AG04450 (cell line): Measurements from ENCODE around the gene MLX. TPM values are rescaled to one million over a fixed set of nuclear protein-coding genes. Genes with fewer than 3 reads are reported as not detected.

ENCODE experiments used
- CTCF ChIA-PET: fragments of 300-600, 350-600 bp; formaldehyde crosslinking; extraction: SDS; loops from one replicate; lab custom pipeline; 2022; ENCODE audit warnings: antibody characterized with exemption, inconsistent platforms; lab: Charles Lee
- POLR2A ChIA-PET: fragments of 350-600 bp; formaldehyde crosslinking; extraction: SDS; loops from one replicate; lab custom pipeline; 2021; ENCODE audit warnings: antibody characterized with exemption, inconsistent platforms; lab: Yijun Ruan, JAX
- DNase-seq: peaks from one replicate; pipeline ENCODE4 v3.0.0-alpha.2; 2011; ENCODE audit warnings: low read depth, low spot score
- H3K27ac ChIP-seq: one replicate; pipeline ENCODE4 v1.5.1; 2012; ENCODE audit warnings: low read depth, low read length, control low read depth
- H3K27me3 ChIP-seq: one replicate; pipeline ENCODE4 v1.6.0; 2012; ENCODE audit warnings: low read length; ENCODE audit not compliant: control insufficient read depth, insufficient read depth
- H3K4me3 ChIP-seq: 2 replicates; pipeline ENCODE4 v1.5.1; 2011; ENCODE audit warnings: mild to moderate bottlenecking, low read depth, low read length, control low read depth
- H3K9me3 ChIP-seq: 2 replicates; pipeline ENCODE4 v1.5.1; 2012; ENCODE audit warnings: low read length; ENCODE audit not compliant: control insufficient read depth, insufficient read depth
- polyA plus RNA-seq: library from polyadenylated mRNA; depleted of rRNA; stranded (reverse); fragments of >200 nt; gene quantifications from 2 replicates; pipeline ENCODE4 v1.2.3, GENCODE V29; 2011
- TF ChIP-seq, protein P1 (sequence below): IDR thresholded peaks from 2 replicates; pipeline ENCODE4 v1.5.1; 2011; ENCODE audit warnings: low read depth, low read length, control low read depth, inconsistent platforms

MLX gene
- polyA plus RNA-seq, 1 experiment: 35.4 TPM

DNA sequence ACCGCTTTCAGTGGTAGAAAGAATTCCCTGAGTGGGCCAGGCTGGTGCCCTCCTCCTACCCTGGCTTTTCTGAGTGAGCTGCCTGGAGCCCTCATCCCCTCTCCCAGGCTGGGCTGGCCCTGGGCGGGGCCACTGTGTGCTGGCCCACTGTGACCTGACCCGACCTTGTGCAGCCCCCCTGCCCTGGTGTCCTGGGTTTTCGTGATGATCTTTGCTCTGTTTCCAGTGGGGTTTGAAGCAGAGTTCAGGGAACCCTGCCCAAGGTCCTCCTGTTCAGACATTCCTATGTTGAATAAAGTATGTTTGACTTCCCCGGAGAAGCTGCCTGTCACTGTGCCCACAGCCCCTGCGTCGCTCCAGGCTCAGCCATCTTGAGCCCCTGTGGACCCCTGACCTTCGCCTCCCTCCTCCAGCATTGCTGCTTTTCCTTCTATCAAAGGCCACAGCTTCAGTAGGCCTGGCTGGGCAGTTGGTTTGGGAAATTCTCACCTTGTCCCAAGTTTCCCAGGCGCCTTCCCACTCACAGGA lies 44.6 kb upstream of the MLX start:
- H3K4me3 ChIP-seq: no peak overlapping the region
- no peaks in the 10 kb centered on the region for H3K9me3 ChIP-seq
- no peak for DNase-seq
- ChIA-PET CTCF (no interaction called here), POLR2A (interaction anchor here (0.6 kb wide), 1 partner anchor 528 kb away, joined by 4 read pairs; no protein-coding TSS in a partner anchor)
- H3K27ac ChIP-seq: peak overlapping the region; percentile 100
- TF ChIP-seq, protein P1, sequence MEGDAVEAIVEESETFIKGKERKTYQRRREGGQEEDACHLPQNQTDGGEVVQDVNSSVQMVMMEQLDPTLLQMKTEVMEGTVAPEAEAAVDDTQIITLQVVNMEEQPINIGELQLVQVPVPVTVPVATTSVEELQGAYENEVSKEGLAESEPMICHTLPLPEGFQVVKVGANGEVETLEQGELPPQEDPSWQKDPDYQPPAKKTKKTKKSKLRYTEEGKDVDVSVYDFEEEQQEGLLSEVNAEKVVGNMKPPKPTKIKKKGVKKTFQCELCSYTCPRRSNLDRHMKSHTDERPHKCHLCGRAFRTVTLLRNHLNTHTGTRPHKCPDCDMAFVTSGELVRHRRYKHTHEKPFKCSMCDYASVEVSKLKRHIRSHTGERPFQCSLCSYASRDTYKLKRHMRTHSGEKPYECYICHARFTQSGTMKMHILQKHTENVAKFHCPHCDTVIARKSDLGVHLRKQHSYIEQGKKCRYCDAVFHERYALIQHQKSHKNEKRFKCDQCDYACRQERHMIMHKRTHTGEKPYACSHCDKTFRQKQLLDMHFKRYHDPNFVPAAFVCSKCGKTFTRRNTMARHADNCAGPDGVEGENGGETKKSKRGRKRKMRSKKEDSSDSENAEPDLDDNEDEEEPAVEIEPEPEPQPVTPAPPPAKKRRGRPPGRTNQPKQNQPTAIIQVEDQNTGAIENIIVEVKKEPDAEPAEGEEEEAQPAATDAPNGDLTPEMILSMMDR: no peak
- no peaks in the 10 kb centered on the region for H3K27me3 ChIP-seq

DNA sequence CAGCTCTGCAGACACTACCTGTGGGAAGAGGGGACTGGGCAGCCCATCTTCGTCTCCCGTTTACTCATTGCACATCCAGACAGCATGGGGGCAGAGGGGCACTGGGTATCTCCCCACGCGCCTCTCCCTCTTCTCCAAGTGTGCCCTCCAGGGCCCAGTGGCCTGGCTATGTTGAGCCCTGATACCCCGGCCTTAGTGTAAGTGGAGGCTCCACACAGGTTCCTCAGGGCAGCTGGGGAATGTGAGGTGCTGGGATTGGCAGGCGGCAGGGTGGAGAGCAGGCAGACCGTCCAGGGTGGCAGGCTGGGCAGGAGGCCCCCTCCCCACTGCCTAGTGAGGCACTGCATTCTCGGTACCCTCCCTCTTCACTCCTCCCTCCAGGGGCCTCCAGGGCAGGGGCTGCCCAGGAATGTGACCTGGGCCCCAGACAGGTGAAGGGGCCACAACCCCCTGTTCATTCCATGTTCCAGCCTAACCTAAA lies 44.1 kb upstream of the MLX start:
- H3K4me3 ChIP-seq: no peak overlapping the region
- peak overlapping the region; percentile 100 for H3K27ac ChIP-seq
- H3K9me3 ChIP-seq: no peaks in the 10 kb centered on the region
- ChIA-PET POLR2A (interaction anchor here (0.6 kb wide), 1 partner anchor 529 kb away, joined by 4 read pairs; no protein-coding TSS in a partner anchor), CTCF (no interaction called here)
- TF ChIP-seq, protein P1: no peak
- no peaks in the 10 kb centered on the region for H3K27me3 ChIP-seq
- DNase-seq: no peak

DNA sequence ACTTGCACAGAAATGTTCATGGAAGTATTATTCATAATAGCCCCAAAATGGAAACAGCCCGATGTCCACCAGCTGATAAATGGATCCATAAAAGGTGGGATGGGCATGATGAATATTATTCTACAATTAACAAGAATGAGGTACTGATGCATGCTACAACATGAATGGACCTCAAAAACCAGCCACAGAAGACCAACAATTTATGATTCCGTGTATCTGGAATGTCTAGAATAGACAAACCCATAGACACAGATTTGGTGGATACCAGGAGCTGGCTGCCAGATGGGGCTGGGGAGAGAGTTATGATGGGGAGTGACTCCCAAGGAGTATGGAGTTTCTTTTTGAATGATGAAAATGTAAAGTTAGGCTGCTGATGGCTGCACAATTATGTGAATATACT lies 41.7 kb upstream of the MLX start:
- CTCF ChIA-PET: interaction anchor here (1.3 kb wide), 1 partner anchor 11 kb away, joined by 3 read pairs; no protein-coding TSS in a partner anchor
- peak; percentile 54 for DNase-seq
- peak overlapping the region; percentile 47 for H3K27ac ChIP-seq
- TF ChIP-seq, protein P1: no peak
- POLR2A ChIA-PET: interaction anchor here (0.7 to 1.4 kb wide), 3 partner anchors 102 to 216 kb away, joined by 3 to 5 read pairs (median 3); partner anchors contain the start of gene CAVIN1
- H3K9me3 ChIP-seq: no peaks in the 10 kb centered on the region
- no peaks in the 10 kb centered on the region for H3K27me3 ChIP-seq
- H3K4me3 ChIP-seq: no peak overlapping the region

DNA sequence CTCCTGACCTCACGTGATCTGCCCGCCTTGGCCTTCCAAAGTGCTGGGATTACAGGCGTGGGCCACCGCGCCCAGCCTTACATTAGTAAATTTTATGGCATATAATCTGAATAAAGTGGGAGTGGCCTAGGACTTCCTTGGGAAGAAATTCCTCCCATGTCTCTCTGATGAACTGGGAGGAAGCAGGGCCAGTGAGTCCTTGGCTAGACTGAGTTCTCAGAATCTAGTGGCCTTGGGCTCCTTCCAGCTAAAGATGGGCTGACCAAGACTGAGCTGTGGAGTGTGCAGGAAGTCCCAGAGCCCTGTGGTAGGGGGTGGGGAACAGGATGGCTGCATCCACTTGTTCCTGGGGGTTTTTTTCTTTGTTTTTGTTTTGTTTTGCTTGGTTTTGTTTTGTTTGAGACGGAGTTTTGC lies 40.9 kb upstream of the MLX start:
- H3K4me3 ChIP-seq: no peak overlapping the region
- no peaks in the 10 kb centered on the region for H3K9me3 ChIP-seq
- ChIA-PET CTCF (interaction anchor here (2.2 kb wide), 1 partner anchor 201 kb away, joined by 16 read pairs; no protein-coding TSS in a partner anchor), POLR2A (interaction anchor here (1.4 kb wide), 1 partner anchor 103 kb away, joined by 5 read pairs; the partner anchor contains the start of gene CAVIN1)
- no peaks in the 10 kb centered on the region for H3K27me3 ChIP-seq
- no peak for DNase-seq
- H3K27ac ChIP-seq: peak overlapping the region; percentile 47
- TF ChIP-seq, protein P1: no peak

DNA sequence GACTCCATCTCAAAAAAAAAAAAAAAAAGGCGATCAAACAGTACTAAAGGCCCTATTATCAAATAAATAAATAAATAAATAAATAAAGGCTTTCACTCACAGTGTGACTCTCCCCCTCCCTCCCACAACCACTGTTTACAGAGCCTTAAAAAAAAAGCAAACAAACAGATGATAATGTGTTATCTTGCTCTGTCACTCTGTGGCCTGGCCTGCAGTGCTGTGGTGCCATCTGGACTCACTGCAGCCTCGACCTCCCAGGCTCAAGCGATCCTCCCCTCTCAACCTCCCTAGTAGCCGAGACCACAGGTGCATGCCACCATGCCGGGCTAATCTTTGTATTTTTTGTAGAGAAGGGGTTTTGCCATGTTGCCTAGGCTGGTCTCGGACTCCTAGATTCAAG lies 39.0 kb upstream of the MLX start:
- Histone ChIP-seq H3K27ac (no peak overlapping the region), H3K9me3 (no peaks in the 10 kb centered on the region), H3K27me3 (no peaks in the 10 kb centered on the region), H3K4me3 (no peak overlapping the region)
- ChIA-PET POLR2A (interaction anchor here (0.7 to 1.3 kb wide), 4 partner anchors 8 to 180 kb away, joined by 4 to 8 read pairs (median 6); partner anchors contain the start of genes CAVIN1 and NAGLU), CTCF (interaction anchor here (0.6 to 2.2 kb wide), 23 partner anchors 9 to 385 kb away, joined by 3 to 16 read pairs (median 4); partner anchors contain the start of genes CAVIN1 and STAT3)
- no peak for DNase-seq
- TF ChIP-seq, protein P1: no peak
